Trophoblast cell (in vitro differentiated cells and primary cell): ENCODE results near the gene KCND2.

Experiments
- DNase-seq, 2 donors: peaks; one replicate each; pipeline ENCODE4 v3.0.0-alpha.2; 2016
- H2AFZ ChIP-seq: 2 replicates; pipeline ENCODE4 v1.6.1; 2013; ENCODE audit warnings: low read length, moderate library complexity, mild to moderate bottlenecking; ENCODE audit not compliant: insufficient read depth, poor library complexity
- H2AK5ac ChIP-seq: 2 replicates; pipeline ENCODE4 v1.6.1; 2013; ENCODE audit warnings: mild to moderate bottlenecking, low read length
- H2BK120ac ChIP-seq: 2 replicates; pipeline ENCODE4 v1.6.1; 2013; ENCODE audit warnings: low read length, mild to moderate bottlenecking, moderate library complexity; ENCODE audit not compliant: insufficient read depth, poor library complexity
- H2BK12ac ChIP-seq: 2 replicates; pipeline ENCODE4 v1.6.1; 2013; ENCODE audit warnings: mild to moderate bottlenecking, low read length, moderate library complexity
- H2BK5ac ChIP-seq: 2 replicates; pipeline ENCODE4 v1.6.1; 2013; ENCODE audit warnings: low read length, low read depth, moderate library complexity, mild to moderate bottlenecking; ENCODE audit not compliant: poor library complexity
- H3K14ac ChIP-seq: 2 replicates; pipeline ENCODE4 v1.6.1; 2013; ENCODE audit warnings: mild to moderate bottlenecking, low read length
- H3K18ac ChIP-seq: 2 replicates; pipeline ENCODE4 v1.6.1; 2013; ENCODE audit warnings: mild to moderate bottlenecking, low read length
- H3K23ac ChIP-seq: 2 replicates; pipeline ENCODE4 v1.6.1; 2013; ENCODE audit warnings: low read length
- H3K27ac ChIP-seq: 2 replicates; pipeline ENCODE4 v1.5.1; 2013; ENCODE audit warnings: low read depth, mild to moderate bottlenecking, inconsistent platforms, low read length, moderate library complexity
- H3K27me3 ChIP-seq: 2 replicates; pipeline ENCODE4 v1.6.1; 2013; ENCODE audit warnings: inconsistent platforms, mild to moderate bottlenecking, low read length, moderate library complexity; ENCODE audit not compliant: insufficient read depth
- H3K36me3 ChIP-seq, 2 experiments: 1 replicate in 1 of 2; 2 replicates in 1 of 2; pipeline ENCODE4 v1.6.1; 2013; ENCODE audit warnings: low read length in 2 of 2, mild to moderate bottlenecking in 2 of 2, moderate library complexity in 1 of 2; ENCODE audit not compliant: insufficient read depth in 2 of 2, control insufficient read depth in 1 of 2
- H3K4ac ChIP-seq: 2 replicates; pipeline ENCODE4 v1.6.1; 2013; ENCODE audit warnings: low read depth, mild to moderate bottlenecking, low read length, moderate library complexity
- H3K4me1 ChIP-seq, 2 experiments: 1 replicate in 1 of 2; 2 replicates in 1 of 2; pipeline ENCODE4 v1.6.1; 2013; ENCODE audit warnings: low read length in 2 of 2, mild to moderate bottlenecking in 2 of 2, moderate library complexity in 1 of 2; ENCODE audit not compliant: insufficient read depth in 2 of 2, control insufficient read depth in 1 of 2
- H3K4me2 ChIP-seq: 2 replicates; pipeline ENCODE4 v1.6.1; 2013; ENCODE audit warnings: inconsistent platforms, mild to moderate bottlenecking, low read length, moderate library complexity
- H3K4me3 ChIP-seq: 2 replicates; pipeline ENCODE4 v1.5.1; 2013; ENCODE audit warnings: mild to moderate bottlenecking, low read depth, low read length, inconsistent platforms
- H3K79me1 ChIP-seq: one replicate; pipeline ENCODE4 v1.6.1; 2013; ENCODE audit warnings: low read length
- H3K79me2 ChIP-seq: 2 replicates; pipeline ENCODE4 v1.6.1; 2013; ENCODE audit warnings: low read length, mild to moderate bottlenecking; ENCODE audit not compliant: control insufficient read depth, insufficient read depth, poor library complexity
- H3K9ac ChIP-seq: 2 replicates; pipeline ENCODE4 v1.6.1; 2013; ENCODE audit warnings: mild to moderate bottlenecking, low read length
- H3K9me3 ChIP-seq: 2 replicates; pipeline ENCODE4 v1.6.1; 2013; ENCODE audit warnings: low read depth, mild to moderate bottlenecking, control low read depth, inconsistent platforms, low read length; ENCODE audit not compliant: insufficient read depth
- H4K12ac ChIP-seq: 2 replicates; pipeline ENCODE4 v1.6.1; 2013; ENCODE audit warnings: low read depth, mild to moderate bottlenecking, low read length, moderate library complexity
- H4K8ac ChIP-seq: 2 replicates; pipeline ENCODE4 v1.6.1; 2013; ENCODE audit warnings: low read depth, mild to moderate bottlenecking, low read length, moderate library complexity
- H4K91ac ChIP-seq: one replicate; pipeline ENCODE4 v1.6.1; 2013; ENCODE audit warnings: low read depth, mild to moderate bottlenecking, low read length, moderate library complexity
- WGBS: extraction: QIAGEN DNeasy Blood & Tissue Kit; methylation state at CpG from one replicate; pipeline ENCODE4 v1.1.7; 2013; ENCODE audit warnings: missing lambda C conversion rate; ENCODE audit not compliant: insufficient read length, insufficient coverage; ENCODE audit errors: extremely low coverage; 5-methylcytosine and 5-hydroxymethylcytosine counted together

The KCND2 gene

DNA sequence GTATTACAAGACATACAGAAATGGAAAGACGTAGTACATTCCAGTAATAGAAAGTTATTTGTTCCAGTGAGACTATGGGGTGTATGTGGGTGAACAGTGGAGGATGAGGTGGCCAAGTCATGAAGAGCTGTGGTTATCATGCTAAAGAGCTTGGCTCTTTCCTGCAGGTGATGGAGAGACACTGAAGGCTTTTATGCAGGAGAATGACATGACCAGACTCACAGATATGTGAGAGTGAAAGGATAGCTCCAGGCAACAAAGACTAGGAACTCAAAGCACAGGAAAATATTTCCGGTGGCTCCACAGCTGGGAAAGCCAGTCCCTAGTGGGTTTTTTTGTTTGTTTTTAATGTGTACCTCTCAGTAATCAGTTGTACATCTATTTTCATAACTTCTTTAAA is 451.5 kb downstream of the KCND2 start:
- H2BK12ac ChIP-seq = no peak overlapping the region
- no peak overlapping the region for H3K14ac ChIP-seq
- H3K9ac ChIP-seq = no peak overlapping the region
- no peak overlapping the region for H4K91ac ChIP-seq
- no peak overlapping the region for H4K12ac ChIP-seq
- H3K4ac ChIP-seq = no peak overlapping the region
- peaks cover 0 to 2% of the 10 kb centered on the region in 2 experiments for H3K4me1 ChIP-seq
- no peaks in the 10 kb centered on the region for H3K79me2 ChIP-seq
- H3K18ac ChIP-seq = no peak overlapping the region
- H3K27me3 ChIP-seq = no peaks in the 10 kb centered on the region
- H2AFZ ChIP-seq = no peak overlapping the region
- no peak overlapping the region for H2BK5ac ChIP-seq
- WGBS = no CpG with 5 or more reads among the region's 2 CpGs
- no peaks in the 10 kb centered on the region for H3K79me1 ChIP-seq
- peak; percentile 32 to 72 for DNase-seq
- H3K23ac ChIP-seq = no peak overlapping the region
- no peaks in the 10 kb centered on the region for H3K9me3 ChIP-seq
- no peak overlapping the region for H2BK120ac ChIP-seq
- H3K36me3 ChIP-seq = no peaks in the 10 kb centered on the region
- no peak overlapping the region for H2AK5ac ChIP-seq
- no peak overlapping the region for H3K4me2 ChIP-seq
- no peak overlapping the region for H3K27ac ChIP-seq
- H4K8ac ChIP-seq = no peak overlapping the region
- no peak overlapping the region for H3K4me3 ChIP-seq

DNA sequence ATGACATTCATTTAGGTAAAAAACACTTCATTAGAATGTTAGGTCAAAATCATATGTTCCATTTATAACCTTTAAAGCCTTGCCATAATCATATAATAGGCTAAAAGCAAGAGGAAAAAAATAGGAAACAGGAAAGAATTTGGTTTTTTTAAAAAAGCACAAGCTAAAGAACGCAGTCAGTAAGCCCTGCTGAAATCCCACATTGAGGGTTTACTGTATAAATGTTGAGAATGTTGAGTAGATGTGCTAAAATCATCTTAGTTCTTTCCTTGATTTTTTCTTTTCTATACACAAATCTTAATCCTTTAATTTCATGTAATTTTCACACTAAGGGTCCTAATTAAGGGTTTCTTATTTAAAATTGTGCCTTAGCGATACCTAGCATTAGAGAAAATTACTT is 452.0 kb downstream of the KCND2 start:
- no peak overlapping the region for H3K14ac ChIP-seq
- no peak overlapping the region for H3K4me3 ChIP-seq
- no peak overlapping the region for H3K18ac ChIP-seq
- no peak overlapping the region for H2BK120ac ChIP-seq
- no peak overlapping the region for H2AK5ac ChIP-seq
- H3K79me2 ChIP-seq = no peaks in the 10 kb centered on the region
- H3K79me1 ChIP-seq = no peaks in the 10 kb centered on the region
- H4K12ac ChIP-seq = no peak overlapping the region
- no peak overlapping the region for H2BK5ac ChIP-seq
- H3K23ac ChIP-seq = no peak overlapping the region
- H4K91ac ChIP-seq = no peak overlapping the region
- no peak overlapping the region for H3K9ac ChIP-seq
- H2AFZ ChIP-seq = no peak overlapping the region
- WGBS = no CpG with 5 or more reads among the region's 2 CpGs
- H2BK12ac ChIP-seq = no peak overlapping the region
- H3K36me3 ChIP-seq = no peaks in the 10 kb centered on the region
- H3K27me3 ChIP-seq = no peaks in the 10 kb centered on the region
- DNase-seq = peak in 1 of 2 donors; percentile 47
- H3K4ac ChIP-seq = no peak overlapping the region
- H3K4me1 ChIP-seq = peaks cover 0 to 2% of the 10 kb centered on the region in 2 experiments
- H3K27ac ChIP-seq = no peak overlapping the region
- H3K9me3 ChIP-seq = no peaks in the 10 kb centered on the region
- no peak overlapping the region for H3K4me2 ChIP-seq
- no peak overlapping the region for H4K8ac ChIP-seq

DNA sequence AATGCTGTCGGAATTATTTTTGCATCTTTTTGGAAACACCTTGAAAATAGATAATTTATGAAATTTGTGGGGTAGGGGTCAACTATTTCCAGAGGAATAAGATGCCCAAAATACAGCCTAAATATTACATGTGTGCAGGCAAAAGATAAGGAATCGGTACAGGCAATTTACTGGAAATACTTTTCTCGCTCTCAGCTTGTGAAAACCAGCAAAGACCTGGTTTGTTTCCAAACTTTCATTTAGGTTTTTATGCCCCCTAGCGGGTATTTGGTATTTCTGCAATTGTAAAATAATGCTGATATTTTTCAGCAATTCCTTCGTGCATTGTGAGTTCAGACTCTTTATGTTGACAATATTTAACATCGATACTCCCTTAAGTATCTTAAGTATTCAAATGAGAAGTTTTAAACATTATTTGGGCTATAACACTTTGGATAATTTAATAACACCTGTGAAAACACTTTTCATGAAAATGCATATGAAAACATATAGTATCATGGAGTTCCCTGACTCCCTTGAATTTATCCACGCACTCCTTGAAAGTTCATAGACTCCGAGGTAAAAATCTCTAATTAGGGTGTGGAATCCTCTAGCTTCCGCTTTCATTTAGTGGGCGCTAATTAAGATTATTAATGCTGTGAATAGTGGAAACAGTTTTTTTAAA is 452.5 kb downstream of the KCND2 start:
- DNase-seq = peak; percentile 19 to 83
- H2BK120ac ChIP-seq = no peak overlapping the region
- H2BK12ac ChIP-seq = no peak overlapping the region

DNA sequence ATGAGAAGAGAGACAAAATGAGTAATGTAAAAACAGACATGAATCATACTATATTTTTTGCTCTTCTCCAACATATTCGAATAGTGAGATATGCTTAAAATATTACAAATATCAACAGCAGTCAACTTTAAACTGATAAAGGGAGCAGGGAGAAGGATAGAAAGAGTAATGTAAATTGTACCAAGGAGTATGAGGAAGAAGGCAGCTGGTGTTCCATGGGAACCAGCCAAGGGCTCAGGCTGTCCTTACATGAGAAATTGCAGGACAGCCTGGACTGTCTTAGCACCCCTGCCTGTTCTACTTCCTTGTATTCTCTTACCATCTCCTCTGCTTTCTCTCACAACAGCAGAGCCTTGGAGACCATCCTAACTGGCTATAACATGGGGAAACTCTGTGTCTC is 456.3 kb downstream of the KCND2 start:
- Histone ChIP-seq H3K4me2 (no peak overlapping the region), H3K14ac (no peak overlapping the region), H3K4me3 (no peak overlapping the region), H3K4ac (no peak overlapping the region), H2BK120ac (no peak overlapping the region), H3K79me2 (no peaks in the 10 kb centered on the region), H4K91ac (no peak overlapping the region), H3K9me3 (no peaks in the 10 kb centered on the region), H3K23ac (no peak overlapping the region), H3K9ac (no peak overlapping the region), H3K79me1 (no peaks in the 10 kb centered on the region), H2AFZ (no peak overlapping the region), H3K36me3 (no peaks in the 10 kb centered on the region), H3K4me1 (peaks cover 0 to 2% of the 10 kb centered on the region in 2 experiments), H3K27me3 (no peaks in the 10 kb centered on the region), H3K27ac (no peak overlapping the region), H4K8ac (no peak overlapping the region), H2BK12ac (no peak overlapping the region), H2BK5ac (no peak overlapping the region), H2AK5ac (no peak overlapping the region), H3K18ac (no peak overlapping the region), H4K12ac (no peak overlapping the region)
- peak in 1 of 2 donors; percentile 23 for DNase-seq
- WGBS = no CpG with 5 or more reads among the region's 1 CpG

More for the DNA sequence above, 452.5 kb downstream of the KCND2 start:
- H3K36me3 ChIP-seq = no peaks in the 10 kb centered on the region
- H3K4me2 ChIP-seq = no peak overlapping the region
- no peak overlapping the region for H4K91ac ChIP-seq
- H3K27ac ChIP-seq = no peak overlapping the region
- no peak overlapping the region for H3K23ac ChIP-seq
- no peak overlapping the region for H3K9ac ChIP-seq
- no peak overlapping the region for H3K18ac ChIP-seq
- H3K14ac ChIP-seq = no peak overlapping the region
- no peak overlapping the region for H3K4ac ChIP-seq
- H3K27me3 ChIP-seq = no peaks in the 10 kb centered on the region
- H4K12ac ChIP-seq = no peak overlapping the region
- peaks cover 0 to 2% of the 10 kb centered on the region in 2 experiments for H3K4me1 ChIP-seq
- H3K9me3 ChIP-seq = no peaks in the 10 kb centered on the region
- no peak overlapping the region for H2AK5ac ChIP-seq
- H3K79me1 ChIP-seq = no peaks in the 10 kb centered on the region
- H3K4me3 ChIP-seq = no peak overlapping the region
- H3K79me2 ChIP-seq = no peaks in the 10 kb centered on the region
- WGBS = no CpG with 5 or more reads among the region's 10 CpGs
- H4K8ac ChIP-seq = no peak overlapping the region
- H2AFZ ChIP-seq = no peak overlapping the region
- H2BK5ac ChIP-seq = no peak overlapping the region
